ENCODE measurements around the gene MTMR12. TPM values are rescaled to one million over a fixed set of nuclear protein-coding genes. Genes with fewer than 3 reads are reported as not detected.
A peak's percentile ranks its signal among the peaks of the same experiment; 100 is the strongest.

MTMR12 gene
- total and polyA plus RNA-seq, 2 of the 8 experiments (the other 6 are each of a cell fraction or from before 2014, with no cell fraction given): 19.1 to 59.3 TPM

- TF ChIP-seq TCF12 (IDR thresholded peaks at IDR 0.05; ENCODE audit: low read depth, low read length): no peak
- TF ChIP-seq HDAC2 (IDR thresholded peaks at IDR 0.05; ENCODE audit: borderline replicate concordance in 1 of 2, low read depth in 2 of 2, low read length in 2 of 2): 0 out of 4 replicates have a peak, but pooled peaks of 1 of the 2 experiments have one; percentile 1
- TF ChIP-seq USF2 (IDR thresholded peaks at IDR 0.05; ENCODE audit: low read length): no peak
- TF ChIP-seq TAF1 (IDR thresholded peaks at IDR 0.05; ENCODE audit: low read depth, low read length): peak; percentile 90; the same call in 1 of the 2 replicates
- TF ChIP-seq TBP (IDR thresholded peaks at IDR 0.05; ENCODE audit: low read depth, low read length): peak; percentile 77
- no peak for TF ChIP-seq KDM1A (IDR thresholded peaks at IDR 0.05; ENCODE audit: borderline replicate concordance, low read length)
- TF ChIP-seq CTBP2 (IDR thresholded peaks at IDR 0.05; ENCODE audit: borderline replicate concordance, insufficient read depth, insufficient read length, low read length): no peak
- TF ChIP-seq, protein P1, sequence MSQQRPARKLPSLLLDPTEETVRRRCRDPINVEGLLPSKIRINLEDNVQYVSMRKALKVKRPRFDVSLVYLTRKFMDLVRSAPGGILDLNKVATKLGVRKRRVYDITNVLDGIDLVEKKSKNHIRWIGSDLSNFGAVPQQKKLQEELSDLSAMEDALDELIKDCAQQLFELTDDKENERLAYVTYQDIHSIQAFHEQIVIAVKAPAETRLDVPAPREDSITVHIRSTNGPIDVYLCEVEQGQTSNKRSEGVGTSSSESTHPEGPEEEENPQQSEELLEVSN (IDR thresholded peaks at IDR 0.05): no peak; the same call in 1 of the 2 replicates
- TF ChIP-seq JUND (IDR thresholded peaks at IDR 0.05; ENCODE audit: low read length): no peak
- TF ChIP-seq, protein P2, sequence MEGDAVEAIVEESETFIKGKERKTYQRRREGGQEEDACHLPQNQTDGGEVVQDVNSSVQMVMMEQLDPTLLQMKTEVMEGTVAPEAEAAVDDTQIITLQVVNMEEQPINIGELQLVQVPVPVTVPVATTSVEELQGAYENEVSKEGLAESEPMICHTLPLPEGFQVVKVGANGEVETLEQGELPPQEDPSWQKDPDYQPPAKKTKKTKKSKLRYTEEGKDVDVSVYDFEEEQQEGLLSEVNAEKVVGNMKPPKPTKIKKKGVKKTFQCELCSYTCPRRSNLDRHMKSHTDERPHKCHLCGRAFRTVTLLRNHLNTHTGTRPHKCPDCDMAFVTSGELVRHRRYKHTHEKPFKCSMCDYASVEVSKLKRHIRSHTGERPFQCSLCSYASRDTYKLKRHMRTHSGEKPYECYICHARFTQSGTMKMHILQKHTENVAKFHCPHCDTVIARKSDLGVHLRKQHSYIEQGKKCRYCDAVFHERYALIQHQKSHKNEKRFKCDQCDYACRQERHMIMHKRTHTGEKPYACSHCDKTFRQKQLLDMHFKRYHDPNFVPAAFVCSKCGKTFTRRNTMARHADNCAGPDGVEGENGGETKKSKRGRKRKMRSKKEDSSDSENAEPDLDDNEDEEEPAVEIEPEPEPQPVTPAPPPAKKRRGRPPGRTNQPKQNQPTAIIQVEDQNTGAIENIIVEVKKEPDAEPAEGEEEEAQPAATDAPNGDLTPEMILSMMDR (IDR thresholded peaks at IDR 0.05; ENCODE audit: control extremely low read depth in 1 of 3, insufficient read depth in 1 of 3, low read depth in 1 of 3, low read length in 3 of 3): no peak
Observed at GRCh38 chr5:32312595-32313332, at the start of gene MTMR12 (continued).

Data from H1 (cell line).